OCI-LY1 (cell line): ENCODE measurements around the gene LRRC59.
A peak's percentile ranks its signal among the peaks of the same experiment; 100 is the strongest.

Source experiments
- H2AFZ ChIP-seq: fragments of 200-600 bp; sonication (generic), shearing (Covaris generic); 2 replicates; pipeline ENCODE4 v1.6.0; 2014; ENCODE audit warnings: antibody characterized with exemption, mild to moderate bottlenecking, low read length
- H3F3A ChIP-seq: fragments of 200-600 bp; sonication (generic), shearing (Covaris generic); 2 replicates; pipeline ENCODE4 v1.6.0; 2014; ENCODE audit warnings: mild to moderate bottlenecking, antibody characterized with exemption, low read length, moderate library complexity; ENCODE audit not compliant: insufficient read depth
- H3K27ac ChIP-seq: fragments of 200-600 bp; sonication (generic); 2 replicates; pipeline ENCODE4 v1.5.1; 2014; ENCODE audit warnings: low read length, mixed run types, mild to moderate bottlenecking, low read depth; ENCODE audit not compliant: poor library complexity, severe bottlenecking
- H3K27me3 ChIP-seq: fragments of 200-600 bp; sonication (generic); 2 replicates; pipeline ENCODE4 v1.6.0; 2014; ENCODE audit warnings: antibody characterized with exemption, mild to moderate bottlenecking, low read length, moderate library complexity; ENCODE audit not compliant: insufficient read depth
- H3K36me3 ChIP-seq: fragments of 200-600 bp; sonication (generic); 2 replicates; pipeline ENCODE4 v1.6.1; 2014; ENCODE audit warnings: mild to moderate bottlenecking, antibody characterized with exemption, low read length, moderate library complexity, mixed read lengths; ENCODE audit not compliant: insufficient read depth
- H3K4me1 ChIP-seq: fragments of 200-600 bp; sonication (generic); 2 replicates; pipeline ENCODE4 v1.5.1; 2014; ENCODE audit warnings: mild to moderate bottlenecking, low read length, moderate library complexity; ENCODE audit not compliant: insufficient read depth, severe bottlenecking
- H3K4me2 ChIP-seq: fragments of 200-600 bp; sonication (generic), shearing (Covaris generic); 2 replicates; pipeline ENCODE4 v1.6.1; 2014; ENCODE audit warnings: low read length
- H3K4me3 ChIP-seq: fragments of 200-600 bp; sonication (generic); 2 replicates; pipeline ENCODE4 v1.5.1; 2014; ENCODE audit warnings: low read length, low read depth, mild to moderate bottlenecking, mixed read lengths; ENCODE audit not compliant: poor library complexity, severe bottlenecking
- H3K79me2 ChIP-seq: fragments of 200-600 bp; shearing (Covaris generic); 2 replicates; pipeline ENCODE4 v1.6.1; 2016; ENCODE audit warnings: mixed run types, low read length, mixed read lengths; ENCODE audit not compliant: insufficient read depth
- H3K9ac ChIP-seq: fragments of 200-600 bp; sonication (generic), shearing (Covaris generic); 2 replicates; pipeline ENCODE4 v1.6.1; 2014; ENCODE audit warnings: mild to moderate bottlenecking, low read length, mixed read lengths
- H3K9me2 ChIP-seq: fragments of 200-600 bp; sonication (generic), shearing (Covaris generic); 2 replicates; pipeline ENCODE4 v1.6.1; 2014; ENCODE audit warnings: low read depth, mild to moderate bottlenecking, low read length, mixed read lengths
- H3K9me3 ChIP-seq: fragments of 200-600 bp; shearing (Covaris generic); 2 replicates; pipeline ENCODE4 v1.6.1; 2014; ENCODE audit warnings: low read length, mixed read lengths
- H4K20me1 ChIP-seq: fragments of 200-600 bp; sonication (generic), shearing (Covaris generic); 2 replicates; pipeline ENCODE4 v1.6.0; 2016; ENCODE audit warnings: mild to moderate bottlenecking, low read length; ENCODE audit not compliant: insufficient read depth
- CTCF ChIP-seq: fragments of 200-600 bp; sonication (generic), shearing (Covaris generic); IDR thresholded peaks from 2 replicates; pipeline ENCODE4 v1.5.1; 2017; ENCODE audit warnings: mild to moderate bottlenecking, antibody characterized with exemption, low read length, moderate library complexity, mixed read lengths
- EZH2 ChIP-seq: fragments of 200-600 bp; sonication (generic), shearing (Covaris generic); IDR thresholded peaks from 2 replicates; pipeline ENCODE4 v1.8.0; 2017; ENCODE audit warnings: borderline replicate concordance, mixed run types, mild to moderate bottlenecking, antibody characterized with exemption, low read length, moderate library complexity, mixed read lengths

LRRC59 gene

GRCh38 chr17:50347894-50348291, 49.4 kb downstream of the LRRC59 start:
- Histone ChIP-seq H3K9me2 (no peaks in the 10 kb centered on the region), H3K9ac (no peak overlapping the region), H3K4me3 (no peak overlapping the region), H4K20me1 (no peaks in the 10 kb centered on the region), H2AFZ (no peak overlapping the region), H3F3A (no peaks in the 10 kb centered on the region; the same call in 1 of the 2 replicates), H3K4me2 (peak overlapping the region; percentile 11; the same call in 1 of the 2 replicates), H3K9me3 (no peaks in the 10 kb centered on the region), H3K4me1 (peaks cover 17% of the 10 kb centered on the region), H3K79me2 (no peaks in the 10 kb centered on the region), H3K27me3 (no peaks in the 10 kb centered on the region), H3K36me3 (no peaks in the 10 kb centered on the region), H3K27ac (no peak overlapping the region)
- TF ChIP-seq EZH2 (no peak), CTCF (no peak)

GRCh38 chr17:50347117-50347893, 50.0 kb downstream of the LRRC59 start:
- TF ChIP-seq CTCF (no peak), EZH2 (no peak)
- Histone ChIP-seq H3K36me3 (no peaks in the 10 kb centered on the region), H3K9me2 (no peaks in the 10 kb centered on the region), H3F3A (no peaks in the 10 kb centered on the region; the same call in 1 of the 2 replicates), H3K4me3 (peak overlapping the region; percentile 82), H3K4me2 (peak overlapping the region; percentile 90), H4K20me1 (no peaks in the 10 kb centered on the region), H3K79me2 (no peaks in the 10 kb centered on the region), H3K4me1 (peaks cover 17% of the 10 kb centered on the region), H3K27ac (no peak overlapping the region), H3K9ac (peak overlapping the region; percentile 84; the same call in 1 of the 2 replicates), H2AFZ (no peak overlapping the region), H3K9me3 (no peaks in the 10 kb centered on the region), H3K27me3 (no peaks in the 10 kb centered on the region)

GRCh38 chr17:50346313-50347116, 50.8 kb downstream of the LRRC59 start:
- peaks cover 17% of the 10 kb centered on the region for H3K4me1 ChIP-seq
- no peaks in the 10 kb centered on the region for H3K9me2 ChIP-seq
- H2AFZ ChIP-seq = no peak overlapping the region
- no peaks in the 10 kb centered on the region for H3K9me3 ChIP-seq
- H3F3A ChIP-seq = no peaks in the 10 kb centered on the region; the same call in 1 of the 2 replicates
- peak overlapping the region; percentile 82 for H3K4me3 ChIP-seq
- no peaks in the 10 kb centered on the region; the same call in 1 of the 2 replicates for H3K27me3 ChIP-seq
- peak overlapping the region; percentile 84 for H3K9ac ChIP-seq
- H3K4me2 ChIP-seq = peak overlapping the region; percentile 90
- H4K20me1 ChIP-seq = no peaks in the 10 kb centered on the region
- H3K36me3 ChIP-seq = no peaks in the 10 kb centered on the region
- no peaks in the 10 kb centered on the region for H3K79me2 ChIP-seq
- TF ChIP-seq EZH2 (no peak), CTCF (no peak)
- H3K27ac ChIP-seq = no peak overlapping the region
